Measurements from ENCODE around the gene SPATA33. TPM values are rescaled to one million over a fixed set of nuclear protein-coding genes. Genes with fewer than 3 reads are reported as not detected.

SPATA33 gene
- total RNA-seq, 1 experiment from 2014 or later = 17.4 TPM

DNA sequence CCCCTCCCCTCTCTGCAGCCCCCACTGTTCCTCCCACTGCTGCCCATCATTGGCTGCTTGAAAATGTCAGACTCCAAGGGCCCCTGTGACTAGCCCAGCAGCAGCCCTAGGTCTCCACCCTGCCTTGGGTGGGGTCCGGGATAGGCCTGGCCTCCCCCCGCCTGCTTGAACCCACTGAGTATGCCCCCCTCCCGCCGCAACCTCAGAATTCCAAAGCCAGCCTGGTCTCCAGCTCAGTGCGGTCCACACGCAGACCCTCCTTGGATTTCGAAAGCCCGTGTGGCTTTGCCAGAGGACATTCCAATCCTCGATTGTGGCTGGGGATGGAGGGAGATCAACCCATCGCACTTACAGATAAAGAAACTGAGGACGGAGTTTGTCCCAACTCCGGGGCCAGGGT is 37.8 kb upstream of the SPATA33 start:
- WGBS (ENCODE audit: extremely low coverage, insufficient read length, low lambda C conversion rate) = no CpG with 5 or more reads among the region's 12 CpGs
- no peak overlapping the region for H4K91ac ChIP-seq (ENCODE audit: insufficient read length, low read depth, low read length)
- H2AFZ ChIP-seq (ENCODE audit: low read length) = no peak overlapping the region
- no peaks in the 10 kb centered on the region for H3K79me2 ChIP-seq (ENCODE audit: insufficient read depth, low read length)
- H3T11ph ChIP-seq (ENCODE audit: low read length) = no peak overlapping the region
- no peaks in the 10 kb centered on the region for H4K20me1 ChIP-seq (ENCODE audit: control insufficient read depth, insufficient read depth, insufficient read length)
- no peak overlapping the region for H2BK20ac ChIP-seq (ENCODE audit: low read depth, low read length, poor library complexity, severe bottlenecking)
- H3K9ac ChIP-seq (ENCODE audit: extremely low read depth, insufficient read length, low read length) = no peak overlapping the region
- H3K4me2 ChIP-seq (ENCODE audit: insufficient read depth, insufficient read length, low read length) = no peak overlapping the region
- no peaks in the 10 kb centered on the region for H3K79me1 ChIP-seq (ENCODE audit: insufficient read depth, low read depth, low read length, poor library complexity, severe bottlenecking)
- H3K4me1 Mint-ChIP-seq = peaks cover 3 to 47% of the 10 kb centered on the region in 2 experiments
- peaks cover 0 to 2% of the 10 kb centered on the region in 2 experiments; a peak in 2 of 5 replicates for H3K9me3 Mint-ChIP-seq
- no peak for DNase-seq
- no peak overlapping the region for H4K8ac ChIP-seq (replicated peaks; ENCODE audit: insufficient read length, low read depth, low read length)
- no peak overlapping the region for H2AK5ac ChIP-seq (ENCODE audit: insufficient read length, low read length)
- peaks cover 0 to 3% (median 3%) of the 10 kb centered on the region in 3 experiments; a peak in 2 of 7 replicates for H3K36me3 Mint-ChIP-seq (ENCODE audit: insufficient read depth in 1 of 3, low read depth in 3 of 3)
- peaks cover 2% of the 10 kb centered on the region; the same call in 1 of the 2 replicates for H3K27me3 ChIP-seq (ENCODE audit: insufficient read depth, low read length)
- peaks cover 26% of the 10 kb centered on the region for H3K27me3 Mint-ChIP-seq (ENCODE audit: low read depth)
- H3K56ac ChIP-seq (ENCODE audit: insufficient read length, low read depth, low read length) = no peak overlapping the region
- H3K27ac Mint-ChIP-seq = peak overlapping the region in 1 of 3 experiments; percentile 52; a peak in 1 of 7 replicates
- H3K9me3 ChIP-seq (ENCODE audit: control insufficient read depth, low read depth, low read length) = no peaks in the 10 kb centered on the region
- TF ChIP-seq, protein P1, sequence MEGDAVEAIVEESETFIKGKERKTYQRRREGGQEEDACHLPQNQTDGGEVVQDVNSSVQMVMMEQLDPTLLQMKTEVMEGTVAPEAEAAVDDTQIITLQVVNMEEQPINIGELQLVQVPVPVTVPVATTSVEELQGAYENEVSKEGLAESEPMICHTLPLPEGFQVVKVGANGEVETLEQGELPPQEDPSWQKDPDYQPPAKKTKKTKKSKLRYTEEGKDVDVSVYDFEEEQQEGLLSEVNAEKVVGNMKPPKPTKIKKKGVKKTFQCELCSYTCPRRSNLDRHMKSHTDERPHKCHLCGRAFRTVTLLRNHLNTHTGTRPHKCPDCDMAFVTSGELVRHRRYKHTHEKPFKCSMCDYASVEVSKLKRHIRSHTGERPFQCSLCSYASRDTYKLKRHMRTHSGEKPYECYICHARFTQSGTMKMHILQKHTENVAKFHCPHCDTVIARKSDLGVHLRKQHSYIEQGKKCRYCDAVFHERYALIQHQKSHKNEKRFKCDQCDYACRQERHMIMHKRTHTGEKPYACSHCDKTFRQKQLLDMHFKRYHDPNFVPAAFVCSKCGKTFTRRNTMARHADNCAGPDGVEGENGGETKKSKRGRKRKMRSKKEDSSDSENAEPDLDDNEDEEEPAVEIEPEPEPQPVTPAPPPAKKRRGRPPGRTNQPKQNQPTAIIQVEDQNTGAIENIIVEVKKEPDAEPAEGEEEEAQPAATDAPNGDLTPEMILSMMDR (conservative IDR thresholded peaks at IDR 0.05) = no peak
- H3K4ac ChIP-seq (ENCODE audit: low read depth, low read length) = no peak overlapping the region
- H3K4me1 ChIP-seq (ENCODE audit: insufficient read depth, low read length) = no peaks in the 10 kb centered on the region; the same call in 1 of the 2 replicates
- H4K5ac ChIP-seq (ENCODE audit: insufficient read length, low read depth, low read length) = no peak overlapping the region
- H2BK15ac ChIP-seq (ENCODE audit: low read depth, low read length) = no peak overlapping the region
- no peak overlapping the region for H3K18ac ChIP-seq (ENCODE audit: insufficient read length, low read depth, low read length)
- no peak overlapping the region for H2BK120ac ChIP-seq (ENCODE audit: low read depth, low read length, poor library complexity, severe bottlenecking)
- no peak overlapping the region for H2BK5ac ChIP-seq (ENCODE audit: insufficient read length, low read length)
- no peak overlapping the region for H3K14ac ChIP-seq (ENCODE audit: insufficient read depth, low read length)
- H3K27ac ChIP-seq (ENCODE audit: insufficient read length, low read depth, low read length) = no peak overlapping the region
- H3K23ac ChIP-seq (ENCODE audit: insufficient read length, low read depth, low read length) = no peak overlapping the region
- H3K4me3 Mint-ChIP-seq = no peak overlapping the region; a peak in 1 of 5 replicates
- no peaks in the 10 kb centered on the region for H3K23me2 ChIP-seq (ENCODE audit: insufficient read length, low read depth, low read length, poor library complexity, severe bottlenecking)
- H2BK12ac ChIP-seq (ENCODE audit: insufficient read length, low read depth, low read length) = no peak overlapping the region
